K562 (cell line): Measurements from ENCODE around the gene ANKLE2. TPM values are rescaled to one million over a fixed set of nuclear protein-coding genes. Genes with fewer than 3 reads are reported as not detected.

Experiments
- ATAC-seq: fragments of 200-7000 bp; cut with Tn5 transposase; 3 replicates; pipeline ENCODE4 v1.9.1; 2020; ENCODE audit warnings: moderate library complexity
- BruUV-seq: library from RNA; stranded (reverse); fragments of 400-500 nt; replicated peaks from 2 replicates; lab custom pipeline; 2021; lab: Mats Ljungman, UMichigan
- CTCF ChIA-PET: fragments of 300-600 bp; formaldehyde crosslinking; extraction: SDS; loops from one replicate; lab custom pipeline; 2021; ENCODE audit warnings: low intra/inter-chr PET ratio; lab: Yijun Ruan, JAX
- POLR2A ChIA-PET: fragments of 300-600, 350-650 bp; sonication (Branson Sonifier 250); formaldehyde crosslinking; extraction: SDS; loops from one replicate; lab custom pipeline; 2021; ENCODE audit warnings: antibody characterized with exemption, inconsistent platforms; lab: Yijun Ruan, JAX
- DNase-seq, 4 experiments: peaks; one replicate each; pipeline versions ENCODE4 v3.0.0 to v3.0.0-alpha.2; 2011 to 2018; ENCODE audit warnings: low spot score in 3 of 4, mixed read lengths in 3 of 4; ENCODE audit errors: extremely low read depth in 1 of 4
- FAIRE-seq: peaks from 2 replicates; lab custom pipeline; 2011; peaks lifted over from hg19 to GRCh38; lab: Jason Lieb, UNC
- H2AFZ ChIP-seq: 2 replicates; pipeline ENCODE4 v1.6.0; 2011; ENCODE audit warnings: low read depth, low read length, control low read depth, inconsistent platforms
- H3K27ac ChIP-seq: fragments of 200-600 bp; 3 replicates; pipeline ENCODE4 v1.8.0; 2011; ENCODE audit warnings: low read depth, mild to moderate bottlenecking, control low read depth, inconsistent platforms, low read length, moderate library complexity, mixed read lengths; ENCODE audit errors: extremely low read depth
- H3K27me3 ChIP-seq, 2 experiments: fragments of 300-600 bp in 1 of 2; 2 replicates in 1 of 2; 3 replicates in 1 of 2; pipeline versions ENCODE4 v1.6.0 to v1.8.0; 2011; ENCODE audit warnings: inconsistent platforms in 2 of 2, low read length in 2 of 2, mild to moderate bottlenecking in 1 of 2, mixed read lengths in 1 of 2, moderate library complexity in 1 of 2; ENCODE audit not compliant: control insufficient read depth in 2 of 2, insufficient read depth in 2 of 2
- H3K36me3 ChIP-seq: fragments of 300-600 bp; 3 replicates; pipeline ENCODE4 v1.8.0; 2011; ENCODE audit warnings: mild to moderate bottlenecking, low read length, inconsistent platforms; ENCODE audit not compliant: control insufficient read depth, insufficient read depth
- H3K4me1 ChIP-seq, 2 experiments: fragments of 200-600 bp in 1 of 2; replicated peaks in 1 of 2; 2 replicates in 1 of 2; 3 replicates in 1 of 2; pipeline versions ENCODE4 v1.5.1 to v1.8.0; 2011; ENCODE audit warnings: inconsistent platforms in 2 of 2, low read length in 2 of 2, mild to moderate bottlenecking in 1 of 2, mixed read lengths in 1 of 2, moderate library complexity in 1 of 2; ENCODE audit not compliant: control insufficient read depth in 2 of 2, insufficient read depth in 2 of 2
- H3K4me2 ChIP-seq: 2 replicates; pipeline ENCODE4 v1.6.1; 2011; ENCODE audit warnings: low read length, control low read depth, inconsistent platforms, mixed read lengths; ENCODE audit not compliant: insufficient read depth
- H3K4me3 ChIP-seq: fragments of 200-600 bp; sonication (generic), shearing (Covaris generic); 2 replicates; pipeline ENCODE4 v1.5.1; 2016; ENCODE audit warnings: control low read depth, inconsistent platforms
- H3K79me2 ChIP-seq: fragments of 200-600 bp; 3 replicates; pipeline ENCODE4 v1.8.0; 2011; ENCODE audit warnings: low read length, inconsistent platforms; ENCODE audit not compliant: control insufficient read depth, insufficient read depth
- H3K9ac ChIP-seq, 2 experiments: 2 replicates each; pipeline versions ENCODE4 v1.6.0 to v1.6.1; 2011; ENCODE audit warnings: low read depth in 2 of 2, low read length in 2 of 2, control low read depth in 1 of 2, inconsistent platforms in 1 of 2, mild to moderate bottlenecking in 1 of 2, mixed read lengths in 1 of 2; ENCODE audit not compliant: insufficient read depth in 1 of 2
- H3K9me1 ChIP-seq: one replicate; pipeline ENCODE4 v1.6.0; 2011; ENCODE audit warnings: inconsistent platforms, mild to moderate bottlenecking, low read length, moderate library complexity; ENCODE audit not compliant: control insufficient read depth, insufficient read depth
- H3K9me3 ChIP-seq: replicated peaks from 2 replicates; pipeline ENCODE4 v1.5.1; 2011; ENCODE audit warnings: low read depth, low read length, inconsistent platforms; ENCODE audit not compliant: control insufficient read depth, insufficient read depth
- H4K20me1 ChIP-seq: replicated peaks from 2 replicates; pipeline ENCODE4 v1.6.1; 2011; ENCODE audit warnings: low read length, inconsistent platforms, mixed read lengths; ENCODE audit not compliant: control insufficient read depth, insufficient read depth
- GTF2B ChIP-seq: IDR thresholded peaks from 2 replicates; pipeline ENCODE4 v1.6.1; 2011; ENCODE audit not compliant: insufficient read length; ENCODE audit errors: extremely low read depth
- HINFP ChIP-seq: fragments of 450-650 bp; conservative IDR thresholded peaks from 2 replicates; pipeline ENCODE4 v1.6.1; 2016; ENCODE audit warnings: missing genetic modification characterization, low read depth, mild to moderate bottlenecking, control low read depth, missing compliant biosample characterization
- HMGN3 ChIP-seq: IDR thresholded peaks from 2 replicates; pipeline ENCODE4 v1.6.1; 2011; ENCODE audit warnings: borderline replicate concordance, low read depth, mild to moderate bottlenecking, mixed read lengths, low read length; ENCODE audit not compliant: insufficient read length; ENCODE audit errors: extremely low read depth
- KLF6 ChIP-seq: fragments of 250-450 bp; sonication (Bioruptor Pico); IDR thresholded peaks from 2 replicates; pipeline ENCODE4 v1.4.0; 2020; ENCODE audit warnings: mild to moderate bottlenecking, moderate library complexity, borderline replicate concordance
- MAFK ChIP-seq: IDR thresholded peaks from 2 replicates; pipeline ENCODE4 v1.6.1; 2011; ENCODE audit warnings: low read length, improper control_type of control experiment
- MLLT1 ChIP-seq, 2 experiments: fragments of 450-650 bp; IDR thresholded peaks; 2 replicates each; pipeline ENCODE4 v1.6.1; 2016
- MXD1 ChIP-seq: fragments of 250-450 bp; sonication (Bioruptor Pico); IDR thresholded peaks from 2 replicates; pipeline ENCODE4 v1.8.0; 2021; ENCODE audit warnings: borderline replicate concordance, mild to moderate bottlenecking, moderate library complexity; ENCODE audit not compliant: poor library complexity, severe bottlenecking
- RUNX1 ChIP-seq: sonication (generic); IDR thresholded peaks from 2 replicates; pipeline ENCODE4 v1.6.1; 2016; ENCODE audit warnings: antibody characterized with exemption, low read depth
- SRSF1 ChIP-seq: fragments of 200-400 bp; formaldehyde crosslinking; IDR thresholded peaks from 2 replicates; pipeline ENCODE4 v1.6.1; 2017; ENCODE audit warnings: mild to moderate bottlenecking, low read depth, low read length, moderate library complexity
- ZFP91 ChIP-seq: sonication (generic); formaldehyde crosslinking; IDR thresholded peaks from 2 replicates; pipeline ENCODE4 v1.8.0; 2022; ENCODE audit warnings: mild to moderate bottlenecking, missing genetic modification reagents
- ZNF217 ChIP-seq: sonication (generic); formaldehyde crosslinking; IDR thresholded peaks from 2 replicates; pipeline ENCODE4 v1.8.0; 2022; ENCODE audit warnings: mild to moderate bottlenecking, missing genetic modification reagents
- ZNF695 ChIP-seq: fragments of 450-650 bp; formaldehyde crosslinking; IDR thresholded peaks from 2 replicates; pipeline ENCODE4 v1.4.0; 2020; ENCODE audit warnings: mild to moderate bottlenecking, moderate library complexity
- ZNF764 ChIP-seq: fragments of 250-450 bp; sonication (Bioruptor Pico); IDR thresholded peaks from 2 replicates; pipeline ENCODE4 v1.4.0; 2020; ENCODE audit warnings: low read depth, mild to moderate bottlenecking, moderate library complexity
- WGBS: fragments of 100-300 bp; shearing (Covaris generic); methylation state at CpG from one replicate; pipeline ENCODE4 v1.1.6; 2016; ENCODE audit warnings: low coverage, mixed read lengths; ENCODE audit not compliant: insufficient coverage; ENCODE audit errors: missing lambda C conversion rate; 5-methylcytosine and 5-hydroxymethylcytosine counted together
- in situ Hi-C: fragments of 300-500 bp; cut with MboI; formaldehyde crosslinking; loops from 4 replicates; pipeline ENCODE4 v1.15.0; 2018; ENCODE audit warnings: inconsistent platforms, mixed read lengths
- intact Hi-C: fragments of 100-400 bp; cut with micrococcal nuclease; formaldehyde crosslinking; loops from 2 replicates; pipeline ENCODE4 v1.14.2; 2022
- polyA plus RNA-seq, 8 experiments: library from polyadenylated mRNA; depleted of rRNA in 4 of 8; stranded (reverse) in 5 of 8; unstranded in 3 of 8; fragments of >200 nt; fragmentation: Nextera tagmentation in 2 of 8; fragmentation: Illumina TruSeq in 1 of 8; extraction: Ambion mirVana in 2 of 8; extraction: Trizol in 1 of 8; gene quantifications; 2 replicates each; pipeline versions ENCODE4 v1.2.1 to v1.2.3, GENCODE V29; 2011 to 2014; ENCODE audit warnings: inconsistent platforms in 1 of 8, missing spikeins in 1 of 8
- total RNA-seq, 7 experiments: library from RNA; depleted of rRNA in 6 of 7; stranded (reverse); fragments of >200 nt in 6 of 7; fragmentation: Illumina TruSeq in 2 of 7; extraction: Trizol in 2 of 7; gene quantifications; 2 replicates each; pipeline versions ENCODE4 v1.2.1 to v1.2.3, GENCODE V29; 2011 to 2021; ENCODE audit warnings: low replicate concordance in 1 of 7

The ANKLE2 gene
- total and polyA plus RNA-seq, 9 of the 15 experiments (the other 6 are each of a cell fraction or from before 2014, with no cell fraction given): 3.2 to 57.7 (median 45.6) TPM

- 91% methylated on average over 16 of the region's 24 CpGs for WGBS
- ChIA-PET CTCF (interaction anchor here (0.7 kb wide), 1 partner anchor 8 kb away, joined by 3 read pairs; no protein-coding TSS in a partner anchor), POLR2A (interaction anchor here (0.6 to 1.0 kb wide), 2 partner anchors 9 to 1537 kb away, joined by 4 read pairs; no protein-coding TSS in a partner anchor)
- Histone ChIP-seq H4K20me1 (no peaks in the 10 kb centered on the region), H3K4me1 (0 out of 5 replicates have a peak, but pooled peaks cover 0 to 4% of the 10 kb centered on the region in 2 experiments), H3K36me3 (peaks cover 79% of the 10 kb centered on the region; the same call in 2 of the 3 replicates), H3K9ac (no peak overlapping the region; a peak in 1 of 4 replicates), H2AFZ (no peak overlapping the region), H3K27ac (no peak overlapping the region), H3K4me2 (no peak overlapping the region), H3K27me3 (no peaks in the 10 kb centered on the region), H3K79me2 (no peaks in the 10 kb centered on the region), H3K4me3 (no peak overlapping the region), H3K9me1 (no peaks in the 10 kb centered on the region), H3K9me3 (no peaks in the 10 kb centered on the region)
- in situ Hi-C loops: no loop called here
- BruUV-seq: no TSS peak
- no peak for ATAC-seq
- intact Hi-C loops: no loop called here
- DNase-seq: no peak
- FAIRE-seq: no peak
- TF ChIP-seq SRSF1 (no peak), HMGN3 (no peak), ZNF764 (CRISPR knock-in tag) (no peak), HINFP (no peak), ZNF217 (no peak), ZFP91 (no peak), MAFK (no peak), MLLT1 (IDR thresholded peaks at IDR 0.05) (no peak), GTF2B (no peak), RUNX1 (no peak), ZNF695 (CRISPR knock-in tag) (no peak), KLF6 (no peak), MXD1 (CRISPR knock-in tag) (no peak)
Observed at GRCh38 chr12:132797820-132798570, 36.4 kb upstream of the ANKLE2 start.
